GM12878 (cell line): Measurements from ENCODE around the gene SHISA9.

Source experiments
- BCL11A ChIP-seq: IDR thresholded peaks from 2 replicates; pipeline ENCODE4 v1.6.1; 2011; ENCODE audit warnings: low read depth, low read length
- GATAD2B ChIP-seq: fragments of 450-650 bp; conservative IDR thresholded peaks from 2 replicates; pipeline ENCODE4 v1.6.1; 2017; ENCODE audit warnings: low read depth, mild to moderate bottlenecking, moderate library complexity
- JUNB ChIP-seq: IDR thresholded peaks from 2 replicates; pipeline ENCODE4 v1.6.1; 2016; ENCODE audit warnings: antibody characterized with exemption, mild to moderate bottlenecking
- MXI1 ChIP-seq: fragments of 150-350 bp; IDR thresholded peaks from 2 replicates; pipeline ENCODE4 v1.6.1; 2011; ENCODE audit warnings: low read depth, mild to moderate bottlenecking, inconsistent platforms, low read length, improper control_type of control experiment
- POLR2A ChIP-seq: IDR thresholded peaks from 2 replicates; pipeline ENCODE4 v1.6.1; 2011; ENCODE audit warnings: low read depth, mild to moderate bottlenecking, low read length
- POLR2AphosphoS5 ChIP-seq: IDR thresholded peaks from 2 replicates; pipeline ENCODE4 v1.6.1; 2011; ENCODE audit warnings: mild to moderate bottlenecking, low read length, inconsistent platforms
- SMC3 ChIP-seq: IDR thresholded peaks from 2 replicates; pipeline ENCODE4 v1.6.1; 2011; ENCODE audit warnings: low read length, improper control_type of control experiment, borderline replicate concordance
- TAF1 ChIP-seq: IDR thresholded peaks from 2 replicates; pipeline ENCODE4 v1.6.1; 2011; ENCODE audit warnings: mild to moderate bottlenecking, low read depth, low read length, borderline replicate concordance
- ZZZ3 ChIP-seq: IDR thresholded peaks from 2 replicates; pipeline ENCODE4 v1.6.1; 2011; ENCODE audit warnings: low read depth; ENCODE audit not compliant: control insufficient read depth, insufficient read length
- TF ChIP-seq, protein P1 (sequence below), 3 experiments: IDR thresholded peaks in 2 of 3; conservative IDR thresholded peaks in 1 of 3; 2 replicates each; pipeline ENCODE4 v1.5.1; 2011; ENCODE audit warnings: low read depth in 3 of 3, low read length in 3 of 3, mild to moderate bottlenecking in 3 of 3, control low read depth in 2 of 3, moderate library complexity in 2 of 3, inconsistent platforms in 1 of 3, mixed read lengths in 1 of 3; ENCODE audit not compliant: control insufficient read depth in 2 of 3, insufficient read depth in 1 of 3; ENCODE audit errors: extremely low read depth in 1 of 3
- TF ChIP-seq, protein P2 (sequence below): IDR thresholded peaks from 2 replicates; pipeline ENCODE4 v1.6.1; 2012; ENCODE audit warnings: mild to moderate bottlenecking, low read depth, low read length
- TF ChIP-seq, protein P3 (sequence below): IDR thresholded peaks from 2 replicates; pipeline ENCODE4 v1.6.1; 2011; ENCODE audit warnings: low read depth, low read length, improper control_type of control experiment, borderline replicate concordance

DNA sequence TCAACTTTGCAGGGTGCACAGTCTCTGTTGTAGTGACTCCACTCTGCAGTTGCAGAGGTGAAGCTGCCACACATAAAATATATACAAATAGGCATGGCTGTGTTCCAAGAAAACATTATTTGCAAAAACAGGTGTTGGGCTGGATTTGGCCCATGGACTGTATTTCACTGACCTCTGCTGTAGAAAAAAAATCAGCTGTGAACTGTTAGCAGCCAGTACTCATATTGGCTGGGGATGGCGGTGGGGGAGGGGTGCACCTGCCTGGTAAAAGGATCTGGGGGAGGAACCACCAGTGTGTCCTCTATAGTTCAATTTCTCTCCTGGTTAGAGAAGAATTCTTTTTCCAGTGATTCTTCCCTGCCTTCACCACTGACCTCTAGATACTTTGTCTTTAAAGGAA lies 50.0 kb downstream of the SHISA9 start:
- TF ChIP-seq, protein P1, sequence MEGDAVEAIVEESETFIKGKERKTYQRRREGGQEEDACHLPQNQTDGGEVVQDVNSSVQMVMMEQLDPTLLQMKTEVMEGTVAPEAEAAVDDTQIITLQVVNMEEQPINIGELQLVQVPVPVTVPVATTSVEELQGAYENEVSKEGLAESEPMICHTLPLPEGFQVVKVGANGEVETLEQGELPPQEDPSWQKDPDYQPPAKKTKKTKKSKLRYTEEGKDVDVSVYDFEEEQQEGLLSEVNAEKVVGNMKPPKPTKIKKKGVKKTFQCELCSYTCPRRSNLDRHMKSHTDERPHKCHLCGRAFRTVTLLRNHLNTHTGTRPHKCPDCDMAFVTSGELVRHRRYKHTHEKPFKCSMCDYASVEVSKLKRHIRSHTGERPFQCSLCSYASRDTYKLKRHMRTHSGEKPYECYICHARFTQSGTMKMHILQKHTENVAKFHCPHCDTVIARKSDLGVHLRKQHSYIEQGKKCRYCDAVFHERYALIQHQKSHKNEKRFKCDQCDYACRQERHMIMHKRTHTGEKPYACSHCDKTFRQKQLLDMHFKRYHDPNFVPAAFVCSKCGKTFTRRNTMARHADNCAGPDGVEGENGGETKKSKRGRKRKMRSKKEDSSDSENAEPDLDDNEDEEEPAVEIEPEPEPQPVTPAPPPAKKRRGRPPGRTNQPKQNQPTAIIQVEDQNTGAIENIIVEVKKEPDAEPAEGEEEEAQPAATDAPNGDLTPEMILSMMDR (IDR thresholded peaks at IDR 0.05 in 2 of 3, conservative IDR thresholded peaks at IDR 0.05 in 1 of 3; ENCODE audit: control insufficient read depth in 2 of 3, extremely low read depth in 1 of 3, insufficient read depth in 1 of 3, low read depth in 3 of 3, low read length in 3 of 3) = no peak
- TF ChIP-seq, protein P2, sequence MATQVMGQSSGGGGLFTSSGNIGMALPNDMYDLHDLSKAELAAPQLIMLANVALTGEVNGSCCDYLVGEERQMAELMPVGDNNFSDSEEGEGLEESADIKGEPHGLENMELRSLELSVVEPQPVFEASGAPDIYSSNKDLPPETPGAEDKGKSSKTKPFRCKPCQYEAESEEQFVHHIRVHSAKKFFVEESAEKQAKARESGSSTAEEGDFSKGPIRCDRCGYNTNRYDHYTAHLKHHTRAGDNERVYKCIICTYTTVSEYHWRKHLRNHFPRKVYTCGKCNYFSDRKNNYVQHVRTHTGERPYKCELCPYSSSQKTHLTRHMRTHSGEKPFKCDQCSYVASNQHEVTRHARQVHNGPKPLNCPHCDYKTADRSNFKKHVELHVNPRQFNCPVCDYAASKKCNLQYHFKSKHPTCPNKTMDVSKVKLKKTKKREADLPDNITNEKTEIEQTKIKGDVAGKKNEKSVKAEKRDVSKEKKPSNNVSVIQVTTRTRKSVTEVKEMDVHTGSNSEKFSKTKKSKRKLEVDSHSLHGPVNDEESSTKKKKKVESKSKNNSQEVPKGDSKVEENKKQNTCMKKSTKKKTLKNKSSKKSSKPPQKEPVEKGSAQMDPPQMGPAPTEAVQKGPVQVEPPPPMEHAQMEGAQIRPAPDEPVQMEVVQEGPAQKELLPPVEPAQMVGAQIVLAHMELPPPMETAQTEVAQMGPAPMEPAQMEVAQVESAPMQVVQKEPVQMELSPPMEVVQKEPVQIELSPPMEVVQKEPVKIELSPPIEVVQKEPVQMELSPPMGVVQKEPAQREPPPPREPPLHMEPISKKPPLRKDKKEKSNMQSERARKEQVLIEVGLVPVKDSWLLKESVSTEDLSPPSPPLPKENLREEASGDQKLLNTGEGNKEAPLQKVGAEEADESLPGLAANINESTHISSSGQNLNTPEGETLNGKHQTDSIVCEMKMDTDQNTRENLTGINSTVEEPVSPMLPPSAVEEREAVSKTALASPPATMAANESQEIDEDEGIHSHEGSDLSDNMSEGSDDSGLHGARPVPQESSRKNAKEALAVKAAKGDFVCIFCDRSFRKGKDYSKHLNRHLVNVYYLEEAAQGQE = no peak
- TF ChIP-seq JUNB = no peak
- TF ChIP-seq GATAD2B = no peak
- no peak for TF ChIP-seq SMC3
- TF ChIP-seq, protein P3, sequence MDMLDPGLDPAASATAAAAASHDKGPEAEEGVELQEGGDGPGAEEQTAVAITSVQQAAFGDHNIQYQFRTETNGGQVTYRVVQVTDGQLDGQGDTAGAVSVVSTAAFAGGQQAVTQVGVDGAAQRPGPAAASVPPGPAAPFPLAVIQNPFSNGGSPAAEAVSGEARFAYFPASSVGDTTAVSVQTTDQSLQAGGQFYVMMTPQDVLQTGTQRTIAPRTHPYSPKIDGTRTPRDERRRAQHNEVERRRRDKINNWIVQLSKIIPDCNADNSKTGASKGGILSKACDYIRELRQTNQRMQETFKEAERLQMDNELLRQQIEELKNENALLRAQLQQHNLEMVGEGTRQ = no peak
- no peak for TF ChIP-seq POLR2AphosphoS5
- TF ChIP-seq POLR2A = no peak
- TF ChIP-seq ZZZ3 = no peak
- no peak for TF ChIP-seq TAF1
- no peak for TF ChIP-seq MXI1
- TF ChIP-seq BCL11A = no peak
